GM19463 (cell line): ENCODE results near the gene ROS1.
A peak's percentile ranks its signal among the peaks of the same experiment; 100 is the strongest.
"Not testable (repeated sequence)": the region's sequence is repeated elsewhere in the genome, so short reads cannot be mapped to it uniquely, and the experiment has no call there.

ENCODE experiments used
- ATAC-seq: cut with Tn5 transposase; IDR thresholded peaks from one replicate; pipeline ENCODE4 v1.9.1; 2021; ENCODE audit warnings: mild to moderate bottlenecking, moderate library complexity; ENCODE audit not compliant: unreplicated experiment

ROS1 gene

DNA sequence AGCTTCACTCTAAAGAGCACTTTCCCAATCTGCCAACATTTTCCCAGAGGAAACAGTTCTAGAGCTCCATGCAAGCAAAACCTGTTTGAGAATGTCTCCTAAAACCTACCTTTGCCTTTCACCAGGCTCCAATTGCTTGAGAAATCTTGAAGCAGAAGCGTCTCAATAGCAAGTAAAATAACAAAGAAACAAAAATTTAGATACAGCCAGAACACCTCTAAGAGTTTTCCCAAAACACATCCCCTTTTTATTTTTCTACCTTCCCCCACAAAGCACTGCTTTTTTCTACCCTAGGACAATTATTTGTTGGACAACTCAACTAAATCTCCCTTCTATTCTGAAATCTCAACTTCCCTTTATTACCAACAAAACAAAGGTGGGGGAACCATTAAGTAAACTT, 156.8 kb downstream of the ROS1 start:
- no peak for ATAC-seq

- no peak for ATAC-seq
Observed at GRCh38 chr6:117267766-117268534, 157.8 kb downstream of the ROS1 start.

DNA sequence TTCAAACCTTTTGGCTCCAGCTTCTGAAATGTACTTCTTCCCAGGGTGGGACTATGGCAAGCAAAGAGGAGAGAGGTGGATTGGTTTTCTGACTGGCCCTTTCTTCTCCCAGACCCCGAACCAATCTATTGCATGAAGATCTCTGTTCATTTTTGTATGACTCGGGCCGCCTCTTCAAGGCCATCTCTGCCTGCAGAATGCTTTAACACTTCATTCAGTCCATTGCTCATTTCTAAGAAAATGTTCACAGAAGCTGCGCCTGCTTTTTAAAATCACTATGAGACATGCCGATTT, 158.7 kb downstream of the ROS1 start:
- no peak for ATAC-seq

DNA sequence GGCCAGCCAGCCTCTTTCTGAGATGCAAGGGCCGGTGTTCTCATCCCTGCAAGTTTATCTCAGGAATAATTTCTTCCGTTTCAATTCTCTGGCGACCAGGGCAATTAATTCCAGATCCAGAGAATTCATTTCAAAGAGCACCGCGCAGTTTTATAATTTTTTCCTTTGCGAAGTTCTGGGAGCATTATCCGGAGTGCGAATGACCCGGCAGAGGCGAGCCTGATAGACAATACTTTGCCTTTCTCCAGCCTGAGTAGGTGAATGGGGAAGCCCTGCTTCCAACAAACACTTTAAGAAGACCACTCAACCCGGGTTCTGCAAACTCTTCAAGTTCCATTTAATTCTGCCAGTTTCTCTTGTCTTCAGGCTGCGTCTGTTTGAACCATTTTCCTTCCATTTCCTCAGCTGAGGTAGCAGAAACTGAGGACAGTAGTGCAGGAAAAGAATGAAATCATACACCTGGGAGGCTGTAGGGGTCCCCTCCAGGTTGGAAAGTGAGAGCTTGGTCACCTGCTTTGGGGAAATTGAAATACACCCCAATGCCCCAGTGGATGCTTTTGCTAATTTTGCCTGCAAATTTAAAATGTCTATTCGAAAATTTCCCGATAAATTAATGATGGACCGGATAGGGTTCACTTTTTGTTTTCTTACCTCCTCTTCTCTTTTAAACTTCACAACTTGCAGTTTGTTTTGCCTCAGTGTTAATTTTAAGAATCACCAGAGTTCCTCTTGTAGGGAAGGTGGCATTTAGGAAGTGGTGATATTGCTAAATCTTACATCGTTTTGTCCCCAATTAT, 159.3 kb downstream of the ROS1 start:
- ATAC-seq: no peak

DNA sequence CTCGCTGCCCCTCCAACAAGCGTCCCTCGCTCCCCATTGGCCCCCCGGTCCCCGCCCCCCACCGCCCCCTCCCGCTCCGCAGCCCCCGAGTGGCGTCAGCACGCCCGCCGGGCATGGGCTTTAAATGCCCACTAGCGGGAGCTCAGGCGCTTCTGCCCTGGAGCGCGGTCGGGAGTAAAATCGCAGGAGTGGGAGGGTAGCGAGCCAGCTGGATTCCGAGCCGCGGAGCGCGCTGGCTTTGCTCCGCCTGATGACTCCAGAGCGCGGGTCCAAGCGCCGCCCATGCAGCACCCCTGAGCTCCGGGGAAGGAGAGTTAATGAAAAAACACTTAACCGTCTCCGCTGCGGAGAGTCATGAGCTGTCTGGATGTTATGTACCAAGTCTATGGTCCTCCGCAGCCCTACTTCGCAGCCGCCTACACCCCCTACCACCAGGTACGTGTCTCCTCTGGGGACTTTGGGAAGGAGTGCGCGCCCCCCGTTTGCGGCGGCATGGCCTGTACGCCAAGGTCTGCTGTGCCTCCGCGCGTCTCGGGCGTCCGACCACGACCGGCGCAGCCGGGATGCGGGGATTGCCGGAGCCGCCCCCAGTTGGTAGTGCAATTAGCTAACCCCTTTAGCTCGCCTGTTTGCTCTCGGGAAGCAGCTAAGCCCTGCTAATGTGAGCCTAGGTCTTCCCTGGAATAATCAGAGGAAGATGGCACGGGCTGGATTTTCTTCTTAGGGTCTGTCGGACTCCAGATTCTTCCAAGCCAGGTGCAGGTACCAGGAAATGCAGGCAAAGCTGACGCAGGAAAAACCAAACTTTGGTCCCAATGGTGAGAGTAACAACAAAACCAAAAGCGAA, 160.1 kb downstream of the ROS1 start, which contains the start of gene VGLL2:
Gene VGLL2 (plus strand): TSS at position 149 of the 847 bp plus-strand sequence. CDS start 206 bp downstream, at position 355.
- ATAC-seq: peak; percentile 27

DNA sequence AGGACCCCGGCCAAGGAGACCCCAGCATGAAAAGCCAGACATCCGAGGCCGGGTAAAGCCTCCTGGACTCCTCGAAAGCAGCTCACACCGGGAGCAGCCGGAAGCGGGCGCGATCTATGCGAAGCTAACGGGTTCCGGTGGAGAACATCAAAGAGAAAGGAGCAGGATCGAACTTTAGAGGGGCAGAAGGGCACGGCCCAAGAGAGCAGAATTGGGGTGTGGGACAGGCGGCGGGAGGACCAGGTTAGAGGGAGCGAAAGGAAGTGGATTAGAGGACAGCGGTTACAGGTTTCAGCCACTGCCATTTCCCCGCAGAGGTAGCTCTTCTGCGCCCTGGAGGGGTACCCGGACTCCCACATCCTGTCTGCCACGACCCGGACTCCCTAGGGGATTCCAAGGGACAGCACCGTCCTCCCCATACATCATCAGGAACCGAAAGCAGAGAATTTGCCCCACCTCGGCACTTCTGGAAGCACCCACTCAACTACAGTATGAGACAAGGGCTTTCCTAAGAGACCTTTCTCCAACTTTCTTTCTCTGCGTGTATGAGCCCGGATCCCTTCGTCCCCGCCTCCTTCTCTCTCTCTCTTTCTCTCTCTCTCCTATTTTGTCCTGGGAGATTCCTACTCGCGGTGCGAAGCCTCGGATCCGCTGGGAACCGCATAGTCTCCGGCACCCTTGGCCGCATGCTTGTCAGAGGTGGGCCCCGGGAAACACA, 160.9 kb downstream of the ROS1 start:
- peak; percentile 66 for ATAC-seq

GRCh38 chr6:117264369-117264691, 161.4 kb downstream of the ROS1 start:
- ATAC-seq: peak; percentile 2

DNA sequence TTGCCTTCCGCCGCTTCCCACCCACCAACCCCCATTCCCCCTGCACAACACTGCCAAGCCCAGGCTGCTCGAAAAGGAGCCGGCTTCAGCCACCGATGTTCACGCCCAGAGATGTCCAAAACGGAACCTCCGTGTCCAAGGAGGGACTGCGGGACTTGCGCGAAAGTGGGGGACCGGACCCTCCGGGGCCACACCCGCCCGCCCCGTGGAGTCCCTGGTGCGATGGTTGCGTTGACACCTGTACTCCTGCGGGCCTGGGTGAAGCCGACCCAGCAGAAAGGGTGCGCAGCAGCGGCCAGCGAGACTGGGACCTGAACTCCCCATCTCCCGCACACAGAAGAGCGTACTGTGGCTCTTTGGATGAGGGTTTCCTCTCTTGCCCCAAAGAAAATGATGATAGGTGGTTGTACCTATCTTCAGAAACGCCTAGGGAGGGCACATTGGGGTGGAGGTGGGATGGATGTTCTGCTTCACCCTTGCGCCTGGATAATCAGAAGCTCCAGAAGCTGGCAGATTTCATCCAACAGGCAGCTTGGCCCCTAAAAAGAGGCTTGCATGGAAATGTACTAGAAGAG, 162.3 kb downstream of the ROS1 start:
- ATAC-seq: no peak

DNA sequence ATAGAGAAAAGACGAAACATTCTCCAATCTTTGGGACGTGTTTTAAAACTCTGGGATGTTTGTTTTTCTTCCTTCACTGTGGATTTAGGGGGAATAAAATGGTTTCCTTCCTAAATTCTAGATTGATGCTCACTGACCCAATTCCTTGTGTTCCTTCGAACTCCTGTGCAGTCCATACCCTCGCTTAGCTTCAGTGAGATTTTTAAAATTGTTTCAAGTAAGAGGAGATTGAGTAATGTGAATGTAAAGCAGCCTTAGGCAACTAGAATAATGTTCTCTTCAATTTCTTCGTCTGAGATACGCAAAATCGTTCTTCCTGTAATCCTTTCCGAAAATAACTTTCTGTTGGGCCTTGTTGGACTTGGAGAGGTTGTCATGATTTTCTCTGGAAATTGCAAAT, 162.9 kb downstream of the ROS1 start:
- ATAC-seq: no peak

DNA sequence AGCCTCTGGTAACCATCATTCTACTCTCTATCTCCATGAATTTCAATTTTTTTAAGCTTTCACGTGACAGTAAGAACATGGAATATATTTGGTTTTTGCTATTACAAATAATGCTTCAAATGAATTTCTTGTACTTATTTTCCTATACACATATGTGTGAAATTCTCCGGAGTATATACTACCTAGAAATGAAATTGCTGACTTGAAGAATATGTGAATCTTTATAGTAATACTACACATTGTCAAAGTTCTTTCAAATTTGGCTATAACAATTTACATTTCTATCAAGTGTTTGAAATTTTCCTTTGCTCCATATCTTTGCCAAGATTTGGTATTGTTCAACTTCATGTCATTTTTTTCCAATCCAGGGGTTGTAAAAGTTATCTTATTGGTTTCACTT, 172.0 kb downstream of the ROS1 start:
- no peak for ATAC-seq

GRCh38 chr6:117244979-117245378, 180.8 kb downstream of the ROS1 start:
- ATAC-seq: not testable (repeated sequence)

DNA sequence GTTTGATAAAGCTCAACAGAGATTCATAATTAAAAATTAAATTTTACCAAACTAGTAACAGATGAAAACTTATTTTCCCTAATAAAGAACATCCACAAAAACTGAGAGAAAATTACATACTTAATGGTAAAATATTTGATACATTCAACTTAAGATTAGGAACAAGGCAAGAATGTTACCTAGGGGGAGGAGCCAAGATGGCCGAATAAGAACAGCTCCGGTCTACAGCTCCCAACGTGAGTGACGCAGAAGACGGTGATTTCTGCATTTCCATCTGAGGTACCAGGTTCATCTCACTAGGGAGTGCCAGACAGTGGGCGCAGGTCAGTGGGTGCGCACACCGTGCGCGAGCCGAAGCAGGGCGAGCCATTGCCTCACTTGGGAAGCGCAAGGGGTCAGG, 181.2 kb downstream of the ROS1 start:
- ATAC-seq: not testable (repeated sequence)
